Chondrocyte (in vitro differentiated cells): ENCODE measurements around the gene SLIT3. TPM values are rescaled to one million over a fixed set of nuclear protein-coding genes. Genes with fewer than 3 reads are reported as not detected.

Source experiments
- DNase-seq: peaks from one replicate; pipeline ENCODE4 v3.0.0; 2021; ENCODE audit warnings: mixed read lengths, low spot score
- H3K27ac Mint-ChIP-seq: one replicate; pipeline ENCODE4 v1.8.0; 2021; ENCODE audit warnings: mild to moderate bottlenecking, moderate library complexity, mixed read lengths; ENCODE audit not compliant: unreplicated experiment
- H3K27me3 Mint-ChIP-seq: 2 replicates; pipeline ENCODE4 v1.8.0; 2021; ENCODE audit warnings: low read depth, mixed read lengths
- H3K36me3 Mint-ChIP-seq: 2 replicates; pipeline ENCODE4 v1.8.0; 2021; ENCODE audit warnings: low read depth, mixed read lengths
- H3K4me1 Mint-ChIP-seq: 2 replicates; pipeline ENCODE4 v1.8.0; 2021; ENCODE audit warnings: low read depth, mild to moderate bottlenecking, mixed read lengths
- H3K4me3 Mint-ChIP-seq: one replicate; pipeline ENCODE4 v1.8.0; 2021; ENCODE audit warnings: mild to moderate bottlenecking, moderate library complexity, mixed read lengths; ENCODE audit not compliant: unreplicated experiment
- H3K9me3 Mint-ChIP-seq: 2 replicates; pipeline ENCODE4 v1.8.0; 2021; ENCODE audit warnings: low read depth, mixed read lengths
- total RNA-seq: library from RNA; stranded (reverse); gene quantifications from 3 replicates; pipeline ENCODE4 v1.2.1, GENCODE V29; 2021
- TF ChIP-seq, protein P1 (sequence below): fragments of 200-600 bp; sonication (generic); IDR thresholded peaks from 2 replicates; pipeline ENCODE4 v1.5.0; 2021; ENCODE audit warnings: antibody characterized with exemption, mild to moderate bottlenecking, moderate library complexity

Gene SLIT3
- total RNA-seq, 1 donor from 2014 or later = 116 TPM

DNA sequence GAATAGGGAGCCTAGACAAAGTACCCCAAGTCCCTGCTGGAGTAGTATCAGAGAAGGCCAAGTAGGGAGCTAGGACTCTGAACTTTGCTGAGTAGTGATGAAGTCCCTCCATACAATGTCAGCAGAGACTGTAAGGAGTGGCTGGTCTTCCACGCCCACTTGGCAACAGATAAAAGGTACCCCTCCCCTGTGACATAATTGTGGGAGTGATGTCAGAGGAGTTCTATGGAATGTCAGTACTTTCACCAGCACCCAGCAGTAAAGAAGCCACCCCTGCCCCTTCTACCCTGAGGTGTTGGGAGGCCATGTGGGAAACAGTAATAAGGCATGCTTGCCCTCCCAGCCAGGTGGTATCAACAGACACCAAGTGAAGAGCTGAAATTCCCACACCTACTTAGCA lies 143.9 kb downstream of the SLIT3 start:
- no peak overlapping the region for H3K27ac Mint-ChIP-seq
- no peaks in the 10 kb centered on the region for H3K27me3 Mint-ChIP-seq
- H3K36me3 Mint-ChIP-seq = peaks cover 22% of the 10 kb centered on the region
- DNase-seq = no peak
- peaks cover 37% of the 10 kb centered on the region for H3K4me1 Mint-ChIP-seq
- peaks cover 15% of the 10 kb centered on the region for H3K9me3 Mint-ChIP-seq
- no peak overlapping the region for H3K4me3 Mint-ChIP-seq
- TF ChIP-seq, protein P1, sequence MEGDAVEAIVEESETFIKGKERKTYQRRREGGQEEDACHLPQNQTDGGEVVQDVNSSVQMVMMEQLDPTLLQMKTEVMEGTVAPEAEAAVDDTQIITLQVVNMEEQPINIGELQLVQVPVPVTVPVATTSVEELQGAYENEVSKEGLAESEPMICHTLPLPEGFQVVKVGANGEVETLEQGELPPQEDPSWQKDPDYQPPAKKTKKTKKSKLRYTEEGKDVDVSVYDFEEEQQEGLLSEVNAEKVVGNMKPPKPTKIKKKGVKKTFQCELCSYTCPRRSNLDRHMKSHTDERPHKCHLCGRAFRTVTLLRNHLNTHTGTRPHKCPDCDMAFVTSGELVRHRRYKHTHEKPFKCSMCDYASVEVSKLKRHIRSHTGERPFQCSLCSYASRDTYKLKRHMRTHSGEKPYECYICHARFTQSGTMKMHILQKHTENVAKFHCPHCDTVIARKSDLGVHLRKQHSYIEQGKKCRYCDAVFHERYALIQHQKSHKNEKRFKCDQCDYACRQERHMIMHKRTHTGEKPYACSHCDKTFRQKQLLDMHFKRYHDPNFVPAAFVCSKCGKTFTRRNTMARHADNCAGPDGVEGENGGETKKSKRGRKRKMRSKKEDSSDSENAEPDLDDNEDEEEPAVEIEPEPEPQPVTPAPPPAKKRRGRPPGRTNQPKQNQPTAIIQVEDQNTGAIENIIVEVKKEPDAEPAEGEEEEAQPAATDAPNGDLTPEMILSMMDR = no peak

DNA sequence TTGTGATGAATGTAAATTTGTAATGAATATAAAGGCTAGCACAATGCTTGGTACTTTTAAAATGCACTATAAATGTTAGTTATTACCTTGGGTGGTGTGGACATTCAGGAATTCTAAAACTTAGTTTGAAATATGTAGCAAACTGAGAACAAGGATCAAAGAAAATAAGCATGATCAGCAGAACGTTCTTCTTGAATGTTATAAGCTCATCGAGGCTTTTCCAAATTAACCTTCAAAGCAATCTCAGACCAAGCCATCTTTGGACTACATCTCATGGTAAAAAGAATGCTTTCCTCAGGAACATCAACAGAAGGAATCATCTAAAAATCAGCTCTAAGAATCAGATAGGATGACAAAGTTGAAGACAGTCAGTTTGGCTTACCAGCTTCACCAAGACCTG lies 146.3 kb downstream of the SLIT3 start:
- DNase-seq = no peak
- H3K4me1 Mint-ChIP-seq = peaks cover 22% of the 10 kb centered on the region
- H3K27ac Mint-ChIP-seq = no peak overlapping the region
- peaks cover 22% of the 10 kb centered on the region for H3K36me3 Mint-ChIP-seq
- peaks cover 15% of the 10 kb centered on the region for H3K9me3 Mint-ChIP-seq
- no peak overlapping the region for H3K4me3 Mint-ChIP-seq
- TF ChIP-seq, protein P1 = no peak
- no peaks in the 10 kb centered on the region for H3K27me3 Mint-ChIP-seq

DNA sequence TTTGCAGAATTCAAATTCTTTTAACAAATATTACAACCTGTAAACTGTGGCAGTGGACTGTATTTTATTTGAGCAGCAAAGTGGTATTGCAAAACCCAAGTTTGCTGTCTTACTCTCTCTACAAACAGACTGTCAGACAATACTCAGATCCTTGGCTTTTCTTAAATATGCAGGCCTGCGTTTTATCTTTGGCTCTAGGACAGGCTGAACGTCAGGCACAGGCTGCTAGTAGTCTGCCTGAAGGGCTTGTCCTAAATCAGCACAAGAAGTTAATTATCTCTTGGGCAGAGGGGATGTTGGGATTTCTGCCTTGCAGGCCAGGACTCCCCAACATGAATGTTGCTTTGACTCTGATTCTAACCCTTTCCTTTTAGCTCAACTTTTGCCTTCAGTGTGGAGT lies 147.5 kb downstream of the SLIT3 start:
- DNase-seq = no peak
- H3K9me3 Mint-ChIP-seq = peaks cover 13% of the 10 kb centered on the region

GRCh38 chr5:169152946-169153345 lies 148.0 kb downstream of the SLIT3 start:
- peaks cover 13% of the 10 kb centered on the region for H3K36me3 Mint-ChIP-seq
- H3K9me3 Mint-ChIP-seq = peaks cover 9% of the 10 kb centered on the region

More for the DNA sequence above, 147.5 kb downstream of the SLIT3 start:
- H3K4me1 Mint-ChIP-seq = peaks cover 21% of the 10 kb centered on the region
- H3K27me3 Mint-ChIP-seq = no peaks in the 10 kb centered on the region
- peaks cover 18% of the 10 kb centered on the region for H3K36me3 Mint-ChIP-seq
- no peak overlapping the region for H3K4me3 Mint-ChIP-seq
- TF ChIP-seq, protein P1 = no peak
- H3K27ac Mint-ChIP-seq = peak overlapping the region; percentile 8

GRCh38 chr5:169152453-169152852 lies 148.5 kb downstream of the SLIT3 start:
- Mint-ChIP-seq H3K27me3 (no peaks in the 10 kb centered on the region), H3K27ac (no peak overlapping the region), H3K4me1 (peaks cover 21% of the 10 kb centered on the region), H3K36me3 (peaks cover 8% of the 10 kb centered on the region), H3K4me3 (no peak overlapping the region), H3K9me3 (peaks cover 4% of the 10 kb centered on the region)
- TF ChIP-seq, protein P1 = no peak
- DNase-seq = no peak

More at GRCh38 chr5:169152946-169153345, 148.0 kb downstream of the SLIT3 start:
- H3K27me3 Mint-ChIP-seq = no peaks in the 10 kb centered on the region
- no peak overlapping the region for H3K27ac Mint-ChIP-seq
- TF ChIP-seq, protein P1 = no peak
- peaks cover 21% of the 10 kb centered on the region for H3K4me1 Mint-ChIP-seq
- DNase-seq = no peak
- H3K4me3 Mint-ChIP-seq = no peak overlapping the region
